ENCODE results near the gene NFKBIE. TPM values are rescaled to one million over a fixed set of nuclear protein-coding genes. Genes with fewer than 3 reads are reported as not detected.
A peak's percentile ranks its signal among the peaks of the same experiment; 100 is the strongest.

NFKBIE gene
- total and polyA plus RNA-seq, 5 donors: 2.6 to 5.5 (median 4.3) TPM

- no peak overlapping the region for H3K27ac ChIP-seq (ENCODE audit: low read length)
- DNase-seq: peak; percentile 43 to 82 (median 78)
- H3K9me3 ChIP-seq (ENCODE audit: control insufficient read depth, low read length): no peaks in the 10 kb centered on the region
- H3K4me1 ChIP-seq (ENCODE audit: control insufficient read depth, insufficient read depth, low read length): peaks cover 4% of the 10 kb centered on the region
- intact Hi-C loops (cut with DNase I): no loop called here
- H3K4me3 ChIP-seq (ENCODE audit: low read length): peak overlapping the region; percentile 41
- H3K27me3 ChIP-seq (ENCODE audit: control insufficient read depth, insufficient read depth): no peaks in the 10 kb centered on the region
- peak; percentile 67 to 83 for ATAC-seq
- under 1% methylated on average over 86 of the region's 86 CpGs for WGBS
Observed at GRCh38 chr6:44297063-44298038, 32.0 kb upstream of the NFKBIE start.

GRCh38 chr6:44294832-44295791 lies 29.8 kb upstream of the NFKBIE start:
- ATAC-seq (no peak), DNase-seq (no peak)
- no peaks in the 10 kb centered on the region for H3K9me3 ChIP-seq (ENCODE audit: control insufficient read depth, low read length)
- H3K4me3 ChIP-seq (ENCODE audit: low read length): no peak overlapping the region
- H3K27me3 ChIP-seq (ENCODE audit: control insufficient read depth, insufficient read depth): no peaks in the 10 kb centered on the region
- intact Hi-C loops (cut with DNase I): no loop called here
- H3K27ac ChIP-seq (ENCODE audit: low read length): no peak overlapping the region
- peaks cover 4% of the 10 kb centered on the region for H3K4me1 ChIP-seq (ENCODE audit: control insufficient read depth, insufficient read depth, low read length)
- WGBS: 72% methylated on average over 7 of the region's 7 CpGs

- WGBS: 79% methylated on average over 4 of the region's 4 CpGs
Observed at GRCh38 chr6:44292661-44293365, 27.5 kb upstream of the NFKBIE start.

GRCh38 chr6:44291841-44292240 lies 26.5 kb upstream of the NFKBIE start:
- no peaks in the 10 kb centered on the region for H3K9me3 ChIP-seq (ENCODE audit: control insufficient read depth, low read length)
- peaks cover 1% of the 10 kb centered on the region for H3K4me1 ChIP-seq (ENCODE audit: control insufficient read depth, insufficient read depth, low read length)
- H3K27me3 ChIP-seq (ENCODE audit: control insufficient read depth, insufficient read depth): no peaks in the 10 kb centered on the region
- ATAC-seq: no peak
- intact Hi-C loops (cut with DNase I): no loop called here
- H3K27ac ChIP-seq (ENCODE audit: low read length): no peak overlapping the region
- DNase-seq: no peak
- WGBS: 69% methylated on average over 4 of the region's 4 CpGs
- H3K4me3 ChIP-seq (ENCODE audit: low read length): no peak overlapping the region

More at GRCh38 chr6:44292661-44293365, 27.5 kb upstream of the NFKBIE start:
- intact Hi-C loops (cut with DNase I): no loop called here
- H3K9me3 ChIP-seq (ENCODE audit: control insufficient read depth, low read length): no peaks in the 10 kb centered on the region
- DNase-seq (no peak), ATAC-seq (no peak)
- no peak overlapping the region for H3K27ac ChIP-seq (ENCODE audit: low read length)
- H3K4me3 ChIP-seq (ENCODE audit: low read length): no peak overlapping the region
- H3K27me3 ChIP-seq (ENCODE audit: control insufficient read depth, insufficient read depth): no peaks in the 10 kb centered on the region
- peaks cover 4% of the 10 kb centered on the region for H3K4me1 ChIP-seq (ENCODE audit: control insufficient read depth, insufficient read depth, low read length)

GRCh38 chr6:44289726-44290260 lies 24.4 kb upstream of the NFKBIE start:
- Histone ChIP-seq H3K9me3 (ENCODE audit: control insufficient read depth, low read length) (no peaks in the 10 kb centered on the region), H3K27ac (ENCODE audit: low read length) (no peak overlapping the region), H3K4me3 (ENCODE audit: low read length) (no peak overlapping the region), H3K4me1 (ENCODE audit: control insufficient read depth, insufficient read depth, low read length) (no peaks in the 10 kb centered on the region), H3K27me3 (ENCODE audit: control insufficient read depth, insufficient read depth) (no peaks in the 10 kb centered on the region)
- ATAC-seq: no peak
- WGBS: 48% methylated on average over 7 of the region's 7 CpGs
- intact Hi-C loops (cut with DNase I): no loop called here
- DNase-seq: no peak

- DNase-seq: no peak
- intact Hi-C loops (cut with DNase I): no loop called here
- WGBS: 51% methylated on average over 2 of the region's 2 CpGs
- Histone ChIP-seq H3K4me1 (ENCODE audit: control insufficient read depth, insufficient read depth, low read length) (no peaks in the 10 kb centered on the region), H3K9me3 (ENCODE audit: control insufficient read depth, low read length) (no peaks in the 10 kb centered on the region), H3K4me3 (ENCODE audit: low read length) (no peak overlapping the region), H3K27ac (ENCODE audit: low read length) (no peak overlapping the region), H3K27me3 (ENCODE audit: control insufficient read depth, insufficient read depth) (no peaks in the 10 kb centered on the region)
- ATAC-seq: no peak
Observed at GRCh38 chr6:44286747-44287146, 21.4 kb upstream of the NFKBIE start.

GRCh38 chr6:44286285-44286565 lies 20.9 kb upstream of the NFKBIE start:
- Histone ChIP-seq H3K9me3 (ENCODE audit: control insufficient read depth, low read length) (no peaks in the 10 kb centered on the region), H3K27ac (ENCODE audit: low read length) (no peak overlapping the region), H3K4me1 (ENCODE audit: control insufficient read depth, insufficient read depth, low read length) (no peaks in the 10 kb centered on the region), H3K27me3 (ENCODE audit: control insufficient read depth, insufficient read depth) (no peaks in the 10 kb centered on the region), H3K4me3 (ENCODE audit: low read length) (no peak overlapping the region)
- intact Hi-C loops (cut with DNase I): no loop called here
- no peak for ATAC-seq
- no peak for DNase-seq
- WGBS: 86% methylated on average over 12 of the region's 12 CpGs

- Histone ChIP-seq H3K27me3 (ENCODE audit: control insufficient read depth, insufficient read depth) (no peaks in the 10 kb centered on the region), H3K9me3 (ENCODE audit: control insufficient read depth, low read length) (no peaks in the 10 kb centered on the region), H3K4me3 (ENCODE audit: low read length) (no peak overlapping the region), H3K4me1 (ENCODE audit: control insufficient read depth, insufficient read depth, low read length) (no peaks in the 10 kb centered on the region), H3K27ac (ENCODE audit: low read length) (no peak overlapping the region)
- 75% methylated on average over 25 of the region's 25 CpGs for WGBS
- intact Hi-C loops (cut with DNase I): no loop called here
- DNase-seq (no peak), ATAC-seq (no peak)
Observed at GRCh38 chr6:44285552-44286284, 20.4 kb upstream of the NFKBIE start.

GRCh38 chr6:44284867-44285266 lies 19.5 kb upstream of the NFKBIE start:
- WGBS: 60% methylated on average over 4 of the region's 4 CpGs
- Histone ChIP-seq H3K27me3 (ENCODE audit: control insufficient read depth, insufficient read depth) (no peaks in the 10 kb centered on the region), H3K27ac (ENCODE audit: low read length) (no peak overlapping the region), H3K4me1 (ENCODE audit: control insufficient read depth, insufficient read depth, low read length) (no peaks in the 10 kb centered on the region), H3K9me3 (ENCODE audit: control insufficient read depth, low read length) (no peaks in the 10 kb centered on the region), H3K4me3 (ENCODE audit: low read length) (no peak overlapping the region)
- intact Hi-C loops (cut with DNase I): no loop called here
- no peak for ATAC-seq
- DNase-seq: no peak

GRCh38 chr6:44284121-44284520 lies 18.8 kb upstream of the NFKBIE start:
- Histone ChIP-seq H3K4me3 (ENCODE audit: low read length) (no peak overlapping the region), H3K27ac (ENCODE audit: low read length) (no peak overlapping the region), H3K27me3 (ENCODE audit: control insufficient read depth, insufficient read depth) (no peaks in the 10 kb centered on the region), H3K4me1 (ENCODE audit: control insufficient read depth, insufficient read depth, low read length) (no peaks in the 10 kb centered on the region), H3K9me3 (ENCODE audit: control insufficient read depth, low read length) (no peaks in the 10 kb centered on the region)
- ATAC-seq (no peak), DNase-seq (no peak)
- 49% methylated on average over 2 of the region's 2 CpGs for WGBS
- intact Hi-C loops (cut with DNase I): no loop called here

All from right cardiac atrium (tissue), 5 donors.